Central memory CD8-positive, alpha-beta T cell (primary cell): ENCODE measurements around the gene NCAPH2.
A peak's percentile ranks its signal among the peaks of the same experiment; 100 is the strongest.

Experiments used
- ATAC-seq: fragments of 150-1000 bp; cut with Tn5 transposase; replicated peaks from 2 replicates; pipeline ENCODE4 v1.10.0; 2022; ENCODE audit warnings: mild to moderate bottlenecking, moderate FRiP score, moderate number of reproducible peaks; ENCODE audit not compliant: poor library complexity, severe bottlenecking; ENCODE audit errors: extremely low read depth
- DNase-seq, 2 donors: peaks; one replicate each; pipeline ENCODE4 v3.0.0; 2021; ENCODE audit warnings: low spot score in 2 of 2
- H3K27ac Mint-ChIP-seq: one replicate; pipeline ENCODE4 v1.8.0; 2022; ENCODE audit warnings: low read depth, mild to moderate bottlenecking, moderate library complexity, mixed read lengths
- H3K27me3 Mint-ChIP-seq: one replicate; pipeline ENCODE4 v1.8.0; 2022; ENCODE audit warnings: mixed read lengths
- H3K36me3 Mint-ChIP-seq: one replicate; pipeline ENCODE4 v1.8.0; 2022; ENCODE audit warnings: mild to moderate bottlenecking, moderate library complexity, mixed read lengths; ENCODE audit not compliant: insufficient read depth
- H3K4me1 Mint-ChIP-seq: one replicate; pipeline ENCODE4 v1.8.0; 2022; ENCODE audit warnings: mixed read lengths
- H3K4me3 Mint-ChIP-seq: one replicate; pipeline ENCODE4 v1.8.0; 2022; ENCODE audit warnings: mild to moderate bottlenecking, moderate library complexity, mixed read lengths
- H3K9me3 Mint-ChIP-seq: one replicate; pipeline ENCODE4 v1.8.0; 2022; ENCODE audit warnings: mixed read lengths

NCAPH2 gene

GRCh38 chr22:50468626-50469025 lies 39.4 kb upstream of the NCAPH2 start:
- Mint-ChIP-seq H3K4me3 (peak overlapping the region; percentile 72), H3K4me1 (peaks cover 63% of the 10 kb centered on the region)

DNA sequence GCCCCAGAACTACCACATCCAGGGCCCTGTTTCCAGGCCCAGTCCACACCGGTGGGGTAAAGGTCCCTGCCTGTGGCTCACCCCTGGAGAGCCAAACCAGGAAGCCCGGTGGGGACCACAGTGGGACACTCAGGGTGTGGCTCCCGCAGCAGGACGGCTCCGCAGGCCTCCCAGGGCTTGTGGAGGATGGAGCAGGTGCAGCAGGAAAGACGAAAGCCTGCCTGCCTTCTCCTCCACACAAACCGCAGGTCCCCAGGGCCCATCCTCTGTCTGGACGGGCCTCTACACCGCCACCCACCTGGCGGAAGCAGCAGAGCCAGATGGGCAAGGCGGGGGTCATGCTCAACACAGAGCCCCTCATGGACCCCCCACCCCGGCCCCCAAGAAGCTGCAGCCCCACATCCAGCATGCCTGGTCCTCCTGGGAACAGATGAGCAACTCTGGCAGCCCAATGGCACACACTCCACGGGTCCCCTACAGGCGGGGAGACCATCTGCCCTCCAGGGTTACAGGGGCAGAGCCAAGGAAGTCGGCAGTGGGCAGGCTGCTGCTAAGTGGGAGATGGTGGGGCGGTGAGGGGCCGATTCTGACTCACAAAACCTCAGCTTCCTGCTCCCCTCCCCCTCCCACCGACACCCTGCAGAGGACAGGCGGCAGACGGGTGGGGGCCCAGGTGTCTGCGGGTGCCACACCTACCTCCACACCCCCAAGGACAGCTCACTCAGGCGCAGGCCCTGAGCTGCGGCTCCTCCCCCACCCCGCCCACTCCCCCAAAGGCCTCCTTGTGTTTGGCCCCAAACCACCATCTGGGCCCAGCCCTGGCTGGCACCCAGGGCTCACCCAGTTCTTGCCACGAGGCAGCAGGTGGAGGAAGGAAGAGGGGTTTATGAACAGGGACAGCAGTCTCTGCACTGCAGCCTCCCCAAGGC lies 38.4 kb upstream of the NCAPH2 start:
- Mint-ChIP-seq H3K27me3 (no peaks in the 10 kb centered on the region), H3K4me3 (peak overlapping the region; percentile 72), H3K27ac (peak overlapping the region; percentile 92), H3K36me3 (peaks cover 32% of the 10 kb centered on the region), H3K4me1 (peaks cover 70% of the 10 kb centered on the region), H3K9me3 (no peaks in the 10 kb centered on the region)
- peak; percentile 92 to 98 for DNase-seq
- peak; percentile 89 for ATAC-seq

More at GRCh38 chr22:50468626-50469025, 39.4 kb upstream of the NCAPH2 start:
- peaks cover 41% of the 10 kb centered on the region for H3K36me3 Mint-ChIP-seq
- no peaks in the 10 kb centered on the region for H3K27me3 Mint-ChIP-seq
- no peak for ATAC-seq
- H3K9me3 Mint-ChIP-seq: no peaks in the 10 kb centered on the region
- no peak for DNase-seq
- H3K27ac Mint-ChIP-seq: peak overlapping the region; percentile 92

DNA sequence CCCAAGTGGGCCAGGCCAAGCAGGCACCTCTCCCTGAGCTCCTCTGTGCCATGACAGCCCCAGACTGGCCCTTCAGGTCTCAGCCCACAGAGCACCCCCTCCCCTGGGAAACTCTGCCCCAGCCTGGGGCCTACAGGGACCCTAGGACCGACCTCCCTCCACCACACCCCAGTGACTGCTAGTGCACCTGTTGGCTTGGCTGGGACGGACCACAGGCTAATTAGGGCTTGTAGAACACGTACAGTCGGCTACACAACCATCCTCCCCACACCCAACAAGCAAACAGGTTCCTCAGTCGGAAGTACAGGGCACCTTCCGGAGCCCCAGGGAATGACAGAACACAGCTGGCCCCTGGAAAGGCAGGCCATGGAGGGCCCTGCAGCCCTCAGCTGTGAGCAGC lies 37.5 kb upstream of the NCAPH2 start:
- Mint-ChIP-seq H3K27ac (peak overlapping the region; percentile 92), H3K36me3 (peaks cover 32% of the 10 kb centered on the region), H3K27me3 (no peaks in the 10 kb centered on the region), H3K4me1 (peaks cover 74% of the 10 kb centered on the region), H3K9me3 (no peaks in the 10 kb centered on the region), H3K4me3 (peak overlapping the region; percentile 72)
- ATAC-seq (no peak), DNase-seq (no peak)

- H3K27ac Mint-ChIP-seq: peak overlapping the region; percentile 92
- ATAC-seq (no peak), DNase-seq (no peak)
- H3K9me3 Mint-ChIP-seq: no peaks in the 10 kb centered on the region
- peak overlapping the region; percentile 72 for H3K4me3 Mint-ChIP-seq
- H3K36me3 Mint-ChIP-seq: peaks cover 30% of the 10 kb centered on the region
- no peaks in the 10 kb centered on the region for H3K27me3 Mint-ChIP-seq
- H3K4me1 Mint-ChIP-seq: peaks cover 72% of the 10 kb centered on the region
Observed at GRCh38 chr22:50471197-50471847, 36.7 kb upstream of the NCAPH2 start.

DNA sequence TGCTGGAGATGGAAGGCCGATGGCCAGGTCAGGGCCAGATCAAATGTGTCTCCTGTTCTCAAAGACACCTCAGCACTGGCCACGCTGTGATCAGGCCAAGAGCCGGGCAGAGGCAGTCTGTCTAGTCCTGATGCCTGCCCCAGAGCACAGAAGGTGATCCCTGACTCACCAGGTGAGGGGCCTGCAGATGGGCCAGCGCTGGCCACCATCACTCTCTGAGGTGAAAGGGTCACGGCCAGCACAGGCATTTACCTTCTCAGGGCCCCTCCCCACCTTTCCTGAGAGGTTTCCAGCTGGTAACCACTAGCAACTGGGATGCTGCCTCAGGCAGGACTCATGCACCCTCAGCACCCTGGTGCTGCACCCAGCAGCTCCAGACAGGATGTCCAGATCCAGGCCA lies 36.1 kb upstream of the NCAPH2 start:
- Mint-ChIP-seq H3K27ac (peak overlapping the region; percentile 88), H3K27me3 (no peaks in the 10 kb centered on the region)

DNA sequence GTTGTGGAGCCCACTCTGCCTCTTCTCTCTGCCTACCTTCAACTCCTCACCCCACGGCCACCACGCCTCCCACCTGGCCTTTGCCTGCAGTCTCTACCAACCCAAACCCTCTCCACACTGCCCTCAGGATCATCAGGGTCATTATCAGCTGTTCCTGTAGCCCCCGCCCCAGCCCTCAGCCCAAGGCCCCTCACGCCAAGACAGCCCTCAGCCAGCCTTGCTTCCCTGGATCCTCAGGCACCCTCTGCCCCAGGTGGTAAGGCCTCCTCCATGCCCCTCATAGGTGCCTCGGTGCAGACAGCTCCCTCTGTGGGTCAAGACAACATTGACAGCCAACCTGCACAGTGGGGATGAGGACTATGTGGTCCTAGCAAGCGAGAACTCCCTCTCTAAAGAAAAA lies 34.9 kb upstream of the NCAPH2 start:
- DNase-seq (peak in 1 of 2 donors; percentile 32), ATAC-seq (no peak)
- H3K36me3 Mint-ChIP-seq: peaks cover 24% of the 10 kb centered on the region
- H3K27ac Mint-ChIP-seq: peak overlapping the region; percentile 88
- no peaks in the 10 kb centered on the region for H3K9me3 Mint-ChIP-seq
- H3K4me1 Mint-ChIP-seq: peaks cover 65% of the 10 kb centered on the region
- H3K4me3 Mint-ChIP-seq: peak overlapping the region; percentile 91
- no peaks in the 10 kb centered on the region for H3K27me3 Mint-ChIP-seq

More for the DNA sequence above, 36.1 kb upstream of the NCAPH2 start:
- Mint-ChIP-seq H3K36me3 (peaks cover 26% of the 10 kb centered on the region), H3K4me3 (peak overlapping the region; percentile 91), H3K4me1 (peaks cover 66% of the 10 kb centered on the region), H3K9me3 (no peaks in the 10 kb centered on the region)
- DNase-seq (no peak), ATAC-seq (no peak)

GRCh38 chr22:50473855-50474671 lies 34.0 kb upstream of the NCAPH2 start:
- no peaks in the 10 kb centered on the region for H3K27me3 Mint-ChIP-seq
- peak overlapping the region; percentile 91 for H3K4me3 Mint-ChIP-seq
- no peak for ATAC-seq
- peaks cover 57% of the 10 kb centered on the region for H3K4me1 Mint-ChIP-seq
- DNase-seq: no peak
- H3K9me3 Mint-ChIP-seq: no peaks in the 10 kb centered on the region
- H3K36me3 Mint-ChIP-seq: peaks cover 22% of the 10 kb centered on the region
- H3K27ac Mint-ChIP-seq: peak overlapping the region; percentile 88

- H3K4me3 Mint-ChIP-seq: peak within 1 kb of the TSS; percentile 91
- no peaks in the 10 kb centered on the region for H3K27me3 Mint-ChIP-seq
- ATAC-seq: peak; percentile 55
- H3K9me3 Mint-ChIP-seq: no peaks in the 10 kb centered on the region
- H3K36me3 Mint-ChIP-seq: peaks cover 16% of the 10 kb centered on the region
- peak; percentile 76 to 77 for DNase-seq
- peaks cover 48% of the 10 kb centered on the region for H3K4me1 Mint-ChIP-seq
- H3K27ac Mint-ChIP-seq: peak within 1 kb of the TSS; percentile 88
Observed at GRCh38 chr22:50474710-50475651, 33.0 kb upstream of the NCAPH2 start, which contains the start of gene SBF1. TSS of gene SBF1 (minus strand) at chr22:50475035. CDS start at chr22:50474840, 195 bp downstream.

GRCh38 chr22:50475652-50476002 lies 32.4 kb upstream of the NCAPH2 start:
- DNase-seq (no peak), ATAC-seq (no peak)
- Mint-ChIP-seq H3K36me3 (peaks cover 12% of the 10 kb centered on the region), H3K27me3 (no peaks in the 10 kb centered on the region), H3K4me1 (peaks cover 41% of the 10 kb centered on the region), H3K9me3 (no peaks in the 10 kb centered on the region), H3K4me3 (peak overlapping the region; percentile 68), H3K27ac (peak overlapping the region; percentile 41)

- DNase-seq: no peak
- Mint-ChIP-seq H3K9me3 (no peaks in the 10 kb centered on the region), H3K36me3 (peaks cover 10% of the 10 kb centered on the region), H3K27ac (peak overlapping the region; percentile 32), H3K4me1 (peaks cover 31% of the 10 kb centered on the region), H3K4me3 (peak overlapping the region; percentile 68), H3K27me3 (no peaks in the 10 kb centered on the region)
- no peak for ATAC-seq
Observed at GRCh38 chr22:50476868-50477267, 31.2 kb upstream of the NCAPH2 start.

DNA sequence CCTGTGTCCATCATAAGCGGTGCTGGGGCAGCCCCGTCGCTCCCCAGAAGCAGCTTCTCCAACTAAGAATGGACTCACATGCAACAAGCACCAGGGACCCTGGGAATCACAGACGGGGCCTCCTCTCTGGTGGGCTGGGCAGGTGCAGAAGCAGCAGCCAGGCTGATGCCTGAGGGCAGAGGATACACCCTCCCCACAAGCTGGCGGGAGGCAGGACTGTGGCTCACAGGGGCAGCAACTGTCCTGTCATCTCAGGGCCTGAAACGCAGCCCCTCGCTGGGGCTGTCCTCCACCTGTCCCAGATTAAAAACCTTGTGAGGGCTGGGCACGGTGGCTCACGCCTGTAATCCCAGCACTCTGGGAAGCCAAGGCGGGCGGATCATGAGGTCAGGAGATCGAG lies 30.1 kb upstream of the NCAPH2 start:
- no peaks in the 10 kb centered on the region for H3K9me3 Mint-ChIP-seq
- H3K4me1 Mint-ChIP-seq: peaks cover 20% of the 10 kb centered on the region
- peaks cover 10% of the 10 kb centered on the region for H3K36me3 Mint-ChIP-seq
- no peak for DNase-seq
- H3K4me3 Mint-ChIP-seq: no peak overlapping the region
- no peaks in the 10 kb centered on the region for H3K27me3 Mint-ChIP-seq
- H3K27ac Mint-ChIP-seq: peak overlapping the region; percentile 55
- ATAC-seq: no peak
